CD4-positive, CD25-positive, alpha-beta regulatory T cell (primary cell): ENCODE data around the gene HAND2. TPM values are rescaled to one million over a fixed set of nuclear protein-coding genes. Genes with fewer than 3 reads are reported as not detected.

Source experiments
- polyA plus RNA-seq, 4 donors: library from polyadenylated mRNA; unstranded; fragments of 300-500 nt; fragmentation: Illumina TruSeq; gene quantifications; one replicate each; pipeline ENCODE4 v1.2.3, GENCODE V29; 2021
- total RNA-seq: library from RNA; stranded (reverse); gene quantifications from one replicate; pipeline ENCODE4 v1.2.3, GENCODE V29; 2022

HAND2 gene
- total and polyA plus RNA-seq, 5 donors from 2014 or later, result not detected

Other genes starting within 250 kb of the HAND2 start
- 210 TPM for gene HMGB2, start 195.9 kb downstream of the HAND2 start, total RNA-seq
- 100 to 1,000 TPM; 280 to 438 (median 341) TPM for gene HMGB2, start 195.9 kb downstream of the HAND2 start, polyA plus RNA-seq
- 8.4 TPM for gene SAP30, start 159.3 kb downstream of the HAND2 start, total RNA-seq
- 10 to 100 TPM in 2 of 4 donors, 1 to 10 TPM in 2; 6.0 to 16.7 (median 9.3) TPM for gene SAP30, start 159.3 kb downstream of the HAND2 start, polyA plus RNA-seq
- not detected for gene SCRG1, start 131.1 kb downstream of the HAND2 start, total RNA-seq
- gene SCRG1, start 131.1 kb downstream of the HAND2 start, polyA plus RNA-seq, result under 1 TPM in 2 of 4 donors, not detected in 2; 0.05 to 0.17 TPM